Cardiac muscle cell (in vitro differentiated cells and primary cell): ENCODE data around the gene SMIM45.
A peak's percentile ranks its signal among the peaks of the same experiment; 100 is the strongest.

Experiments
- DNase-seq, 2 donors: peaks; one replicate each; pipeline versions ENCODE4 v3.0.0 to v3.0.0-alpha.2; 2010 to 2017; ENCODE audit warnings: low read depth in 1 of 2, low spot score in 1 of 2
- H3K27ac ChIP-seq: fragments of 200-600 bp; sonication (generic); 2 replicates; pipeline ENCODE4 v1.5.1; 2016
- H3K27me3 ChIP-seq: fragments of 200-600 bp; sonication (generic); 2 replicates; pipeline ENCODE4 v1.6.0; 2016; ENCODE audit warnings: control low read depth
- H3K36me3 ChIP-seq: fragments of 200-600 bp; sonication (generic); 2 replicates; pipeline ENCODE4 v1.5.1; 2016; ENCODE audit warnings: control low read depth
- H3K4me1 ChIP-seq: fragments of 200-600 bp; sonication (generic); 2 replicates; pipeline ENCODE4 v1.8.1; 2017; ENCODE audit warnings: low read depth, mild to moderate bottlenecking, mixed run types
- H3K4me3 ChIP-seq: fragments of 200-600 bp; sonication (generic); 2 replicates; pipeline ENCODE4 v1.5.1; 2016; ENCODE audit warnings: mild to moderate bottlenecking
- H3K9me3 ChIP-seq: fragments of 200-600 bp; sonication (generic); 2 replicates; pipeline ENCODE4 v1.5.1; 2017; ENCODE audit warnings: low read depth, mild to moderate bottlenecking, control low read depth
- CTCF ChIP-seq: IDR thresholded peaks from 2 replicates; pipeline ENCODE4 v1.5.1; 2012; ENCODE audit warnings: low read depth, mild to moderate bottlenecking, low read length

The SMIM45 gene

DNA sequence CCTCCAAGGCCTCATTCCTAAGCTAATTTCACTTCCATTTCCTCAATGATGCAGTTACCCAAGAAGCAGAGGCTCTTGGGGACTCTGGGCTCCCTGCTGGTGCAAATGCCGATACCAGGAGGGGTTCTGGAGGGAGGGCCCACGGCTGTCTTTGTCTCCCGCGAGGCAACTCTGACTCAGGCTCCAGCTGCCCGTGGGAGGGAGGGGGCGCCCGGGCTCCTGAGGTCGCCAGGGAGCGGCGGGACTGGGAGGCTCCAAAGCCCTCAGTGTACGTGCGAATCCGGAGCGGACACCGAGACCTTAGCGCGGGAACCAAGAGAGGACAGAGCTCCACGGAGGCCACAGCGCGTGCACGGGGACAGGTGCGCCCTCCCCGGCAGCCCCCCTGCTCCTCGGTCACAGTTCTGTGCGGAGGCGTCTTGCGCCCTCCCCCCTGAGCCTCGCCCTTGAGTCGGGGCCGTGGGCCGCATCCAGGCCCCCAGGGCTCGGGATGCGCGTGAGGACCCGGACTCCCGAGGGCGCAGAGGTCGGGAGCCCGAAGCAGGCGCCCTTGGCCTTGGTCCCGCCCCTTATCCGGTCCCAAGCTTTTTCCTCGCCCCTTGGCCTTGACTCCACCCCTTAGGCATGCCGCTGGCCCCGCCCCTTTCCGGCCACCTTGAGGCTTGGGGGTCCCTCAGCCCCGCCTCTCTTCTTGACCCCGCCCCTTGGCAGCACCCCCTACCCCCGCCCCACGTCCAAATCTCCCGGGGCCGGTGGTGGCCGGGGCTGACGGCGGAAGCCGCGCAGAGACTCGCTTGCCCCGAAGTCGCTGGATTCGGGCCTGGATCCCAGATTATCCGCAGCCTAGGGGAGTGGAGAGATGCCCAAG is 32.4 kb upstream of the SMIM45 start:
- Histone ChIP-seq H3K9me3 (no peaks in the 10 kb centered on the region), H3K27ac (no peak overlapping the region), H3K27me3 (peaks cover 70% of the 10 kb centered on the region), H3K36me3 (no peaks in the 10 kb centered on the region), H3K4me3 (peak overlapping the region; percentile 35), H3K4me1 (peaks cover 5% of the 10 kb centered on the region)
- peak; percentile 47 to 75 for DNase-seq
- no peak for TF ChIP-seq CTCF

- Histone ChIP-seq H3K4me3 (no peak overlapping the region), H3K4me1 (peaks cover 5% of the 10 kb centered on the region), H3K36me3 (no peaks in the 10 kb centered on the region), H3K9me3 (no peaks in the 10 kb centered on the region), H3K27me3 (peaks cover 68% of the 10 kb centered on the region), H3K27ac (no peak overlapping the region)
- no peak for TF ChIP-seq CTCF
- no peak for DNase-seq
These were observed 31.5 kb upstream of the SMIM45 start for GRCh38 chr22:41920271-41920976.

DNA sequence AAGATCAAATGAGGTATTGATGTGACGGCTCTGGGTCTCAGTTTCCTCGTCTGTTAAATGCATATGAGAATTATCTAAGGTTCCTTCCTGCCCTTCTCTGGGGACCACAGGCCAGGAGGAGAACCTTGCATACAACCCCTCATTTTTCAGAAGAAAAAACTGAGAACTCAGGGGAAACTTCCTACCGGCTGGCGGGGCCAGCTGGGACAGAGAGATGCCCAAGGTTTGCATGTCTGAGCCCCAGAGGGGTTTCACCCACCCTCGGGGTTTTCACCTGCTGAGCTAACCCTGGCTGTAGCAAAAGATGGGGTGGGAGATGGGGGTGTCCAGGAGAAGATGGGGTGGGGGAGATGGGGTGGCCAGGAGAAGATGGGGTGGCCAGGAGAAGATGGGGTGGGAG is 29.6 kb upstream of the SMIM45 start:
- DNase-seq: no peak
- Histone ChIP-seq H3K27ac (no peak overlapping the region), H3K36me3 (no peaks in the 10 kb centered on the region), H3K4me1 (peaks cover 5% of the 10 kb centered on the region), H3K4me3 (no peak overlapping the region), H3K9me3 (no peaks in the 10 kb centered on the region), H3K27me3 (peaks cover 68% of the 10 kb centered on the region)
- TF ChIP-seq CTCF: no peak

DNA sequence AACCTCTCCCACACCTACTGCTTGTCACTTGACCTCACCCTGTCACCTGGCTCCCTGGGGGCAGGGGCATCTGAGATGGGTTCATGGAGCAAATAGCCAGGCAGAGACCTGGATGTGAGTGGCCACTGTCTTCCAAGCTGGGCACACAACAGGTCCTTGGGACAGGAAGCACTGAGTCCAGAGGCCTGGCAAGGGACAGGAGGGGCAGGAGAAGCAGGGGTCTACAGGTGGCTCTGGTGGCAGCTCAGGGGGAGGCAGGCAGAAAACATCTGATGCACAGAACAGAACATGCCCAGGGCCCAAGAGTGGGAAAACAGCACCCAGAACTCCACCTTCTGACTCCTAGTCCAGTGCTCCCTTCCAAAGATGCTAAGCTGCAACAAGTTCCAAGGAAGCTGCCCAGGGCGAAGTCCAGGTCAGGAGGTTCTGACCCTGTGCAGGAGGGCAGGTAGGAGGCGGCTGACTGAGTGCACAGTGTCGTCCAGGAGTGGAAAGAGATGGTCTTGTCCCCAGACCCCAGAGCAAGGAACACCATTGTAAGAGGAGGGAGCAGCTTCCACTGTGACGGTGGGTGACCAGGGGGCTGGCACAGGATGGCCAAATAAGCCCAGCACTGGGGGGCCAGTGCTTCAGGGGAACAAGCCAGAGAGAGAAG is 28.9 kb upstream of the SMIM45 start:
- no peak for TF ChIP-seq CTCF
- Histone ChIP-seq H3K4me3 (no peak overlapping the region), H3K27me3 (peaks cover 61% of the 10 kb centered on the region), H3K36me3 (no peaks in the 10 kb centered on the region), H3K9me3 (no peaks in the 10 kb centered on the region), H3K4me1 (peaks cover 5% of the 10 kb centered on the region), H3K27ac (no peak overlapping the region)
- DNase-seq: no peak

DNA sequence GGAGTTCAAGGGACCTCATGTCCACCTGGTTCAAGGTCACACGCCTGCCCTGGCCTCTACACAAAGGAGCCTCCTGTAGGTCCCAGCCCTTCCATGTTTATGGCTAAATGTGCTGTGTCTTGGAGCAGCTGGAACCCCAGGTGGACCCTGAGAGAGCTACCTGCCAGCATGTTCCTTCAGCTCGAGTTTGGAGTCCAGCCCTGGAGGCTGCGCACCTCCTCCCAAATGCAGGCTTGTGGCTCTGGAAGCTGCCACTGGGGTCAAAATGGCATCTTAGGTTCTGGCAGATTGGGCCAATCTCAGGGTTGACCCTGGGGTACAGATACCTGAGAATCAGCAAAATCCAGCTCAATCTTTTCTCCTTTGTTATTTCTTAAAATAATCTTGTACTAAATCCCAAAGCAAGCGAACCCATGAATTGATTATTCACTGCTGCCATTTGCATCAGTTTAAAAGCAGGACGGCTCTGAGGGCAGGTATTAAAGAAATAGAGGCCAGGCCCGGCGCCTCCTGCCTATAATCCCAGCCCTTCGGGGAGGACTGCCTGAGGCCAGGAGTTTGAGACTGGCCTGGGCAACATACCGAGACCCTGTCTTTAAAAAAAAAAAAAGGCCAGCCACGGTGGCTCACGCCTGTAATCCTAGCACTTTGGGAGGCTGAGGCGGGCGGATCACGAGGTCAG is 28.2 kb upstream of the SMIM45 start:
- DNase-seq: no peak

More for the DNA sequence above, 28.2 kb upstream of the SMIM45 start:
- Histone ChIP-seq H3K27me3 (peaks cover 54% of the 10 kb centered on the region), H3K36me3 (no peaks in the 10 kb centered on the region), H3K27ac (no peak overlapping the region), H3K4me1 (peaks cover 5% of the 10 kb centered on the region), H3K4me3 (no peak overlapping the region), H3K9me3 (no peaks in the 10 kb centered on the region)
- TF ChIP-seq CTCF: no peak
